ENCODE measurements around the gene ABCB8. TPM values are rescaled to one million over a fixed set of nuclear protein-coding genes. Genes with fewer than 3 reads are reported as not detected.

Gene ABCB8
- total and polyA plus RNA-seq, 9 of the 15 experiments (the other 6 are each of a cell fraction or from before 2014, with no cell fraction given), result 7.6 to 106 (median 36.3) TPM

DNA sequence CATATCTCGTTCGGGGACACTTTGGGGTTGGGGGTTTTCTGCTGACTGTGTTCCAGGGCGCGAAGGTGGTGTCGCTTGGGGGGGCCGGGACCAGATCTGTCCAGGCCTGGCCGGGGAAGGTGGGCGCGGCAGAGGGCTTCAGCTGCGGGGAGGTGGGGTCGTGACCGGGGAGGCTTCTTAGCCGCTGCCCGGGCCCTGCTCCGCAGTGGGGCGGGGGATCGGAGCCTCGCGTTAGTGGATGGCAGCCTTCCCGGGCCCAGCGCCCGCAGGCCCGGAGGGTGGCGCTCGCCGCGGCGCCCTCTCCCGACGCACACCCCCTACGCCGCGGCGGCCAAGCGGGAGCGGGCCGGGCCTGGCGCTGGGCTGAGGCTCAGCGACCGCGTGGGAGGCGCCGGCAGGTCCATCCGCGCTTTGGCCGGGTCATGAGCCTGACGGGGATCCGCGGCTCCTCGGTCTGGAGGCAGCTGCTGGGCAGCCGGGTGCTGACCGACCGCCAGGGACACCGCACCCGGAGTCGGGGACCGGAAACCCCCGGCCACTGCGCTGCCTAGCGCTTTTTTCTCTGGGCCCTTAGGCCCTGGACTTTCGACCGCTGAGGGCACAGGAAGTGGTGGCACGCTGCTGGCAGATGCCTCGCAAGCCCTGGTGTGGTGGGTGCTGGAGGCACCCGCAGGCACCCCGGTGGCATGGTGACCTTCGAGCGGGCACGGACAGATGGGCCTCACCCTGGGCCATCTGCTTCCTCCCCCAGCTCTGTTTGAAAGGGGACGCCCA lies 59.2 kb downstream of the ABCB8 start (continued):
- TF ChIP-seq PCBP2 (IDR thresholded peaks at IDR 0.05; ENCODE audit: low read depth, low read length, poor library complexity, severe bottlenecking) (no peak), CHD4 (IDR thresholded peaks at IDR 0.05; ENCODE audit: insufficient read depth, insufficient replicate concordance, low read depth, low read length, poor library complexity, severe bottlenecking) (peak; percentile 61), ETV6 (IDR thresholded peaks at IDR 0.05; ENCODE audit: borderline replicate concordance in 1 of 2, low read depth in 2 of 2, low read length in 1 of 2) (peak in 1 of 2 experiments; percentile 43; a peak in 1 of 4 replicates), ETV6 (CRISPR knock-in tag; IDR thresholded peaks at IDR 0.05; ENCODE audit: borderline replicate concordance) (no peak), ZNF584 (CRISPR knock-in tag; IDR thresholded peaks at IDR 0.05; ENCODE audit: low read depth) (no peak), SIN3A (IDR thresholded peaks at IDR 0.05; ENCODE audit: borderline replicate concordance in 2 of 2, control insufficient read depth in 1 of 2, low read depth in 2 of 2, low read length in 2 of 2) (peak in 1 of 2 experiments; percentile 97; a peak in 2 of 4 replicates), SMARCB1 (IDR thresholded peaks at IDR 0.05; ENCODE audit: insufficient read length, low read depth) (no peak), POLR2AphosphoS2 (IDR thresholded peaks at IDR 0.05; ENCODE audit: low read length) (no peak), MYNN (IDR thresholded peaks at IDR 0.05) (0 out of 2 replicates have a peak, but pooled peaks have one; percentile 12), MYNN (CRISPR knock-in tag; IDR thresholded peaks at IDR 0.05) (no peak), SAFB2 (IDR thresholded peaks at IDR 0.05; ENCODE audit: borderline replicate concordance, low read depth, low read length, severe bottlenecking) (no peak)
- TF ChIP-seq, protein P1, sequence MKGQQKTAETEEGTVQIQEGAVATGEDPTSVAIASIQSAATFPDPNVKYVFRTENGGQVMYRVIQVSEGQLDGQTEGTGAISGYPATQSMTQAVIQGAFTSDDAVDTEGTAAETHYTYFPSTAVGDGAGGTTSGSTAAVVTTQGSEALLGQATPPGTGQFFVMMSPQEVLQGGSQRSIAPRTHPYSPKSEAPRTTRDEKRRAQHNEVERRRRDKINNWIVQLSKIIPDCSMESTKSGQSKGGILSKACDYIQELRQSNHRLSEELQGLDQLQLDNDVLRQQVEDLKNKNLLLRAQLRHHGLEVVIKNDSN (CRISPR knock-in tag; IDR thresholded peaks at IDR 0.05), result no peak
- TF ChIP-seq, protein P2, sequence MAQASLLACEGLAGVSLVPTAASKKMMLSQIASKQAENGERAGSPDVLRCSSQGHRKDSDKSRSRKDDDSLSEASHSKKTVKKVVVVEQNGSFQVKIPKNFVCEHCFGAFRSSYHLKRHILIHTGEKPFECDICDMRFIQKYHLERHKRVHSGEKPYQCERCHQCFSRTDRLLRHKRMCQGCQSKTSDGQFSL (CRISPR knock-in tag; IDR thresholded peaks at IDR 0.05), result peak; percentile 82; the same call in 1 of the 2 replicates
- TF ChIP-seq, protein P2 (tag; IDR thresholded peaks at IDR 0.05), result peak in 1 of 2 experiments; percentile 72; a peak in 1 of 4 replicates
- TF ChIP-seq, protein P3, sequence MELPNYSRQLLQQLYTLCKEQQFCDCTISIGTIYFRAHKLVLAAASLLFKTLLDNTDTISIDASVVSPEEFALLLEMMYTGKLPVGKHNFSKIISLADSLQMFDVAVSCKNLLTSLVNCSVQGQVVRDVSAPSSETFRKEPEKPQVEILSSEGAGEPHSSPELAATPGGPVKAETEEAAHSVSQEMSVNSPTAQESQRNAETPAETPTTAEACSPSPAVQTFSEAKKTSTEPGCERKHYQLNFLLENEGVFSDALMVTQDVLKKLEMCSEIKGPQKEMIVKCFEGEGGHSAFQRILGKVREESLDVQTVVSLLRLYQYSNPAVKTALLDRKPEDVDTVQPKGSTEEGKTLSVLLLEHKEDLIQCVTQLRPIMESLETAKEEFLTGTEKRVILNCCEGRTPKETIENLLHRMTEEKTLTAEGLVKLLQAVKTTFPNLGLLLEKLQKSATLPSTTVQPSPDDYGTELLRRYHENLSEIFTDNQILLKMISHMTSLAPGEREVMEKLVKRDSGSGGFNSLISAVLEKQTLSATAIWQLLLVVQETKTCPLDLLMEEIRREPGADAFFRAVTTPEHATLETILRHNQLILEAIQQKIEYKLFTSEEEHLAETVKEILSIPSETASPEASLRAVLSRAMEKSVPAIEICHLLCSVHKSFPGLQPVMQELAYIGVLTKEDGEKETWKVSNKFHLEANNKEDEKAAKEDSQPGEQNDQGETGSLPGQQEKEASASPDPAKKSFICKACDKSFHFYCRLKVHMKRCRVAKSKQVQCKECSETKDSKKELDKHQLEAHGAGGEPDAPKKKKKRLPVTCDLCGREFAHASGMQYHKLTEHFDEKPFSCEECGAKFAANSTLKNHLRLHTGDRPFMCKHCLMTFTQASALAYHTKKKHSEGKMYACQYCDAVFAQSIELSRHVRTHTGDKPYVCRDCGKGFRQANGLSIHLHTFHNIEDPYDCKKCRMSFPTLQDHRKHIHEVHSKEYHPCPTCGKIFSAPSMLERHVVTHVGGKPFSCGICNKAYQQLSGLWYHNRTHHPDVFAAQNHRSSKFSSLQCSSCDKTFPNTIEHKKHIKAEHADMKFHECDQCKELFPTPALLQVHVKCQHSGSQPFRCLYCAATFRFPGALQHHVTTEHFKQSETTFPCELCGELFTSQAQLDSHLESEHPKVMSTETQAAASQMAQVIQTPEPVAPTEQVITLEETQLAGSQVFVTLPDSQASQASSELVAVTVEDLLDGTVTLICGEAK (IDR thresholded peaks at IDR 0.05), result peak; percentile 20; the same call in 1 of the 2 replicates
- TF ChIP-seq, protein P3 (CRISPR knock-in tag; IDR thresholded peaks at IDR 0.05), result no peak

Data from K562 (cell line).